ENCODE measurements around the gene IL1RAP.

- TF ChIP-seq CTCF (conservative IDR thresholded peaks at IDR 0.05) (no peak), ZFX (IDR thresholded peaks at IDR 0.05) (no peak)
Observed at GRCh38 chr3:190620886-190621608, 107.2 kb downstream of the IL1RAP start.

Data from C4-2B (cell line).